Measurements from ENCODE around the gene EPB41L5. TPM values are rescaled to one million over a fixed set of nuclear protein-coding genes. Genes with fewer than 3 reads are reported as not detected.

EPB41L5 gene
- polyA plus RNA-seq, 1 donor (not counting 4 experiments of a cell fraction or from before 2014, with no cell fraction given) = 17.8 TPM

DNA sequence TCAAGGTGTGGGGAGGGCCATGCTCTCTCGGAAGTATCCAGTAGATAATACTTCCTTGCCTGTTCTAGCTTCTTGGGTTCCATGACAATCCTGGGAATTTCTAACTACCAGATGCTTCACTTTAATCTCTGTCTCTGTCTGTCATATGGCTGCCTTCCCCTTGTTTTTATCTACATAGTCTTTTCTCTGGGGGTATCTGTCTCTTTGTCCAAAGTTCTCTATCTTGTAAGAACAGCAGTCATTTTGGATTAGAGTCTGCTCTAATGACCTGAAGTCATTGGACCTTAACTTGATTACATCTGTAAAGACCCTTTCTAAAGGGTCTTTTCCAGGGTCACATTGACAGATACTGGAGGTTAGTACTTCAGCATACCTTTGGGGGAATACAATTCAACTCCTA is 11.4 kb upstream of the EPB41L5 start:
- no peaks in the 10 kb centered on the region for H3K36me3 ChIP-seq (ENCODE audit: control insufficient read depth in 2 of 2, extremely low read depth in 1 of 2, insufficient read depth in 2 of 2, low read length in 2 of 2)
- TF ChIP-seq EZH2 (IDR thresholded peaks at IDR 0.05; ENCODE audit: low read length) = no peak
- TF ChIP-seq, protein P1, sequence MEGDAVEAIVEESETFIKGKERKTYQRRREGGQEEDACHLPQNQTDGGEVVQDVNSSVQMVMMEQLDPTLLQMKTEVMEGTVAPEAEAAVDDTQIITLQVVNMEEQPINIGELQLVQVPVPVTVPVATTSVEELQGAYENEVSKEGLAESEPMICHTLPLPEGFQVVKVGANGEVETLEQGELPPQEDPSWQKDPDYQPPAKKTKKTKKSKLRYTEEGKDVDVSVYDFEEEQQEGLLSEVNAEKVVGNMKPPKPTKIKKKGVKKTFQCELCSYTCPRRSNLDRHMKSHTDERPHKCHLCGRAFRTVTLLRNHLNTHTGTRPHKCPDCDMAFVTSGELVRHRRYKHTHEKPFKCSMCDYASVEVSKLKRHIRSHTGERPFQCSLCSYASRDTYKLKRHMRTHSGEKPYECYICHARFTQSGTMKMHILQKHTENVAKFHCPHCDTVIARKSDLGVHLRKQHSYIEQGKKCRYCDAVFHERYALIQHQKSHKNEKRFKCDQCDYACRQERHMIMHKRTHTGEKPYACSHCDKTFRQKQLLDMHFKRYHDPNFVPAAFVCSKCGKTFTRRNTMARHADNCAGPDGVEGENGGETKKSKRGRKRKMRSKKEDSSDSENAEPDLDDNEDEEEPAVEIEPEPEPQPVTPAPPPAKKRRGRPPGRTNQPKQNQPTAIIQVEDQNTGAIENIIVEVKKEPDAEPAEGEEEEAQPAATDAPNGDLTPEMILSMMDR (optimal IDR thresholded peaks at IDR 0.05 in 1 of 3, IDR thresholded peaks at IDR 0.05 in 1 of 3, conservative IDR thresholded peaks at IDR 0.05 in 1 of 3; ENCODE audit: extremely low read depth in 1 of 3, insufficient read depth in 2 of 3, low read length in 3 of 3) = no peak
- H3K4me2 ChIP-seq (ENCODE audit: control insufficient read depth, extremely low read depth, insufficient read depth, low read depth, low read length) = no peak overlapping the region
- FAIRE-seq (no peak), DNase-seq (ENCODE audit: low read depth, low spot score) (no peak)
- H3K9ac ChIP-seq (ENCODE audit: control insufficient read depth, extremely low read depth, insufficient read depth, low read length) = no peak overlapping the region
- H3K9me1 ChIP-seq (ENCODE audit: control insufficient read depth, extremely low read depth, insufficient read depth, low read length) = no peaks in the 10 kb centered on the region
- no peaks in the 10 kb centered on the region for H3K79me2 ChIP-seq (ENCODE audit: control insufficient read depth, insufficient read depth, low read length)
- no peaks in the 10 kb centered on the region for H3K9me3 ChIP-seq (ENCODE audit: control insufficient read depth, low read depth, low read length)
- H3K27me3 ChIP-seq (ENCODE audit: control insufficient read depth, extremely low read depth, insufficient read depth, low read length) = no peaks in the 10 kb centered on the region
- no peaks in the 10 kb centered on the region for H3K4me1 ChIP-seq (ENCODE audit: control insufficient read depth, extremely low read depth, insufficient read depth, low read length)
- no peak overlapping the region for H3K4me3 ChIP-seq (ENCODE audit: control insufficient read depth in 2 of 3, extremely low read depth in 1 of 3, insufficient read depth in 2 of 3, low read depth in 1 of 3, low read length in 3 of 3)
- dilution Hi-C loops (cut with MboI; ENCODE audit: extremely low pct_ligation_motif_present, low sequenced_read_pairs) = no loop called here
- no peaks in the 10 kb centered on the region for H4K20me1 ChIP-seq (ENCODE audit: control insufficient read depth, extremely low read depth, insufficient read depth, low read length)
- H2AFZ ChIP-seq (ENCODE audit: control insufficient read depth, low read length) = no peak overlapping the region
- H3K27ac ChIP-seq (ENCODE audit: control insufficient read depth, insufficient read depth, low read length) = no peak overlapping the region

DNA sequence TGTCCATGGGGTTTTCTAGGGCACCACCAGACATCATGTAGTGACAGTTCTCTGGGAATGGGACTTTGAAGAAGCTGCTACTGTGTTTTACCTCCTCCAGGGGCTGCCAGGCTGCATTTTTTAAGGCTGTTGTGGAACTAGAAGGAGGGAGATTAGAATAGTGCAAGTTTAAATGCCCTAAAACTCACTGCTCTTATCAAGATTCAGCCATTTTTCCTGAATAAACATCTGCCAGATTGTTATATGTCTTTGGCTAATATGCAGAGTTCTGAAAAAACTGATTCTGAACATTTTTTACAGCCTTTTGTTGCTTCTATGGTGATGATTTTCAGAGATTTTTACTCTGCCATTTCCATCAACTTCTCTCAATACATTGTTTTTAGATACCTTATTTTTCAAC is 8.6 kb upstream of the EPB41L5 start:
- no peak overlapping the region for H3K9ac ChIP-seq (ENCODE audit: control insufficient read depth, extremely low read depth, insufficient read depth, low read length)
- no peaks in the 10 kb centered on the region for H3K9me1 ChIP-seq (ENCODE audit: control insufficient read depth, extremely low read depth, insufficient read depth, low read length)
- DNase-seq (ENCODE audit: low read depth, low spot score) = no peak
- TF ChIP-seq, protein P1 (optimal IDR thresholded peaks at IDR 0.05 in 1 of 3, IDR thresholded peaks at IDR 0.05 in 1 of 3, conservative IDR thresholded peaks at IDR 0.05 in 1 of 3; ENCODE audit: extremely low read depth in 1 of 3, insufficient read depth in 2 of 3, low read length in 3 of 3) = no peak
- no peak for TF ChIP-seq EZH2 (IDR thresholded peaks at IDR 0.05; ENCODE audit: low read length)
- no peak for FAIRE-seq
- no peak overlapping the region for H3K4me2 ChIP-seq (ENCODE audit: control insufficient read depth, extremely low read depth, insufficient read depth, low read depth, low read length)
- H2AFZ ChIP-seq (ENCODE audit: control insufficient read depth, low read length) = no peak overlapping the region
- H4K20me1 ChIP-seq (ENCODE audit: control insufficient read depth, extremely low read depth, insufficient read depth, low read length) = no peaks in the 10 kb centered on the region
- H3K36me3 ChIP-seq (ENCODE audit: control insufficient read depth in 2 of 2, extremely low read depth in 1 of 2, insufficient read depth in 2 of 2, low read length in 2 of 2) = no peaks in the 10 kb centered on the region
- H3K27ac ChIP-seq (ENCODE audit: control insufficient read depth, insufficient read depth, low read length) = no peak overlapping the region
- H3K9me3 ChIP-seq (ENCODE audit: control insufficient read depth, low read depth, low read length) = no peaks in the 10 kb centered on the region
- no peaks in the 10 kb centered on the region for H3K27me3 ChIP-seq (ENCODE audit: control insufficient read depth, extremely low read depth, insufficient read depth, low read length)
- H3K79me2 ChIP-seq (ENCODE audit: control insufficient read depth, insufficient read depth, low read length) = no peaks in the 10 kb centered on the region
- no peaks in the 10 kb centered on the region for H3K4me1 ChIP-seq (ENCODE audit: control insufficient read depth, extremely low read depth, insufficient read depth, low read length)
- dilution Hi-C loops (cut with MboI; ENCODE audit: extremely low pct_ligation_motif_present, low sequenced_read_pairs) = no loop called here
- no peak overlapping the region for H3K4me3 ChIP-seq (ENCODE audit: control insufficient read depth in 2 of 3, extremely low read depth in 1 of 3, insufficient read depth in 2 of 3, low read depth in 1 of 3, low read length in 3 of 3)

All from keratinocyte (primary cell).